Fibroblast of lung (primary cell): Measurements from ENCODE around the gene CRACDL.

ENCODE experiments used
- CTCF ChIP-seq, 2 donors: IDR thresholded peaks in 1 of 2; conservative IDR thresholded peaks in 1 of 2; 1 replicate in 1 of 2; 2 replicates in 1 of 2; pipeline ENCODE4 v1.5.1; 2011 to 2012; ENCODE audit warnings: low read length in 2 of 2, control low read depth in 1 of 2, inconsistent platforms in 1 of 2, low read depth in 1 of 2, mild to moderate bottlenecking in 1 of 2
- EZH2 ChIP-seq: IDR thresholded peaks from 2 replicates; pipeline ENCODE4 v1.5.1; 2012; ENCODE audit warnings: low read length, control low read depth, mild to moderate bottlenecking; ENCODE audit errors: missing control alignments

GRCh38 chr2:98804736-98805135, 131.3 kb downstream of the CRACDL start:
- TF ChIP-seq CTCF (conservative IDR thresholded peaks at IDR 0.05 in 1 of 2, IDR thresholded peaks at IDR 0.05 in 1 of 2; ENCODE audit: low read depth in 1 of 2, low read length in 2 of 2) (no peak), EZH2 (no peak)
